GM12872 (cell line): ENCODE data around the gene EGLN3.

ENCODE experiments used
- TF ChIP-seq, protein P1 (sequence below): IDR thresholded peaks from 3 replicates; pipeline ENCODE4 v1.5.1; 2011; ENCODE audit warnings: low read depth, mild to moderate bottlenecking, low read length, moderate library complexity; ENCODE audit not compliant: insufficient read depth

Gene EGLN3

GRCh38 chr14:33950320-33951182 lies at the start of gene EGLN3:
Gene EGLN3, minus strand, starts transcription at chr14:33951074. Its CDS starts 322 bp downstream, at chr14:33950752.
- TF ChIP-seq, protein P1, sequence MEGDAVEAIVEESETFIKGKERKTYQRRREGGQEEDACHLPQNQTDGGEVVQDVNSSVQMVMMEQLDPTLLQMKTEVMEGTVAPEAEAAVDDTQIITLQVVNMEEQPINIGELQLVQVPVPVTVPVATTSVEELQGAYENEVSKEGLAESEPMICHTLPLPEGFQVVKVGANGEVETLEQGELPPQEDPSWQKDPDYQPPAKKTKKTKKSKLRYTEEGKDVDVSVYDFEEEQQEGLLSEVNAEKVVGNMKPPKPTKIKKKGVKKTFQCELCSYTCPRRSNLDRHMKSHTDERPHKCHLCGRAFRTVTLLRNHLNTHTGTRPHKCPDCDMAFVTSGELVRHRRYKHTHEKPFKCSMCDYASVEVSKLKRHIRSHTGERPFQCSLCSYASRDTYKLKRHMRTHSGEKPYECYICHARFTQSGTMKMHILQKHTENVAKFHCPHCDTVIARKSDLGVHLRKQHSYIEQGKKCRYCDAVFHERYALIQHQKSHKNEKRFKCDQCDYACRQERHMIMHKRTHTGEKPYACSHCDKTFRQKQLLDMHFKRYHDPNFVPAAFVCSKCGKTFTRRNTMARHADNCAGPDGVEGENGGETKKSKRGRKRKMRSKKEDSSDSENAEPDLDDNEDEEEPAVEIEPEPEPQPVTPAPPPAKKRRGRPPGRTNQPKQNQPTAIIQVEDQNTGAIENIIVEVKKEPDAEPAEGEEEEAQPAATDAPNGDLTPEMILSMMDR: no peak

- TF ChIP-seq, protein P1: no peak
Observed at GRCh38 chr14:34000396-34000795, 49.5 kb upstream of the EGLN3 start.

- TF ChIP-seq, protein P1: no peak
Observed at GRCh38 chr14:33999771-34000291, 49.0 kb upstream of the EGLN3 start.

DNA sequence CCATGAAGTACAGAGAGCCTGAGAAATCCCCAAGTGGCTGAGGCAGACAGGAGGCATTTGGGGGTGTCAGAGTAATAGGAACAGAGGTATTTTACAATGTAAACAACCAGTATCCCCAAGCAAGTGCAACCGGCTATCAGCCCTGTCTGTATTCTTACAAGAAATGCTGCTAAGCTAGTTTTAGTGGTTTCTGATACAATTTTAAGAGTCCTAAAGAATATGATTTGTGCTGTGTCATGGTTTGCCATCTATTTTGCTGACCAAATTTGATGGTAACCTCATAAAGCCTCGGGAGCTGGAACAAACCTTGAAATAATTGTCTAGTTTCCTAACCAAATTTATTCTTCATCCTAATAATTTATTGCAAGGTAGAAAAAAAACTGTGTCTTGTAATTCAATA lies 46.7 kb upstream of the EGLN3 start:
- TF ChIP-seq, protein P1: no peak

DNA sequence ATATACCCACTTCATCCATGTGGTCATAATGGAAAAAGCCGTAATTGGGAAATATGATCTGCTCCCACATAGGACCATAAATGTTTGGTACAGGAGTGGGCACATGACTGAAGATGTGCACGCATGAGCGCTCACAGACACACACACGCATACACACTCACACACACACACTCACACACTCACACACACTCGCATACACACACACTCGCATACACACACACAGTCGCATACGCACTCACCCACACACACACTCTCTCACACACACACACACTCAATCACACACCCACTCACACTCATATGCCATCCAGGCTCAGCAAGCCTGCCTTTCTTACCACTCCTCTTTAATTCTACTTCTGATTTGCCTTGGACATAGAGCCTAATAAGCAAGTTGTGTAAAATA lies 45.6 kb upstream of the EGLN3 start:
- TF ChIP-seq, protein P1: no peak

DNA sequence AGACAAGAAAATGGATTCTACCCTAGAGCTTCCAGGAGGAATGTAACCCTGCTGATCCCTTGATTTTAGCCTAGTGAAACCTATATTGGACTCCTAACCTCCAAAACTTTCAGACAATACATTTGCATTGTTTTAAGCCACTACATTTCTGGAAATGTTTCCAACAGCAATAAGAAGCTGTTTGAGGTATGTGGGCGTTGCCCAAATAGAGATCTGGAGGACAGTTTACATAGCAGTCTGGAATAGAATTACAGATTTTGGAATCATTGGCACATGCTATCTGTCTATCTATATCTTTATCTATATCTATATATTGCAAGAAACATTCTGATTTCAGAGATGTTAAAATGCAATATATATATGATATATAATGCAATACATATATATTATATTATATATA lies 42.4 kb upstream of the EGLN3 start:
- TF ChIP-seq, protein P1: no peak

GRCh38 chr14:33992274-33993007 lies 41.6 kb upstream of the EGLN3 start:
- TF ChIP-seq, protein P1: no peak
